GM18519 (cell line): ENCODE data around the gene DDO.

Experiments
- ATAC-seq: cut with Tn5 transposase; IDR thresholded peaks from one replicate; pipeline ENCODE4 v1.9.1; 2021; ENCODE audit warnings: mild to moderate bottlenecking, moderate library complexity; ENCODE audit not compliant: unreplicated experiment, low FRiP score

The DDO gene

GRCh38 chr6:110378552-110378951, 36.8 kb downstream of the DDO start:
- no peak for ATAC-seq

GRCh38 chr6:110369066-110369465, 46.3 kb downstream of the DDO start:
- no peak for ATAC-seq

- no peak for ATAC-seq
Observed at GRCh38 chr6:110368284-110368683, 47.1 kb downstream of the DDO start.

GRCh38 chr6:110367825-110368224, 47.5 kb downstream of the DDO start:
- no peak for ATAC-seq

- no peak for ATAC-seq
Observed at GRCh38 chr6:110366975-110367374, 48.4 kb downstream of the DDO start.

- no peak for ATAC-seq
Observed at GRCh38 chr6:110366256-110366655, 49.1 kb downstream of the DDO start.

GRCh38 chr6:110364364-110365105, 50.8 kb downstream of the DDO start:
- ATAC-seq, result no peak

- no peak for ATAC-seq
Observed at GRCh38 chr6:110363748-110364147, 51.6 kb downstream of the DDO start.

GRCh38 chr6:110360676-110361075, 54.7 kb downstream of the DDO start:
- ATAC-seq, result no peak

GRCh38 chr6:110359556-110359955, 55.8 kb downstream of the DDO start:
- no peak for ATAC-seq

GRCh38 chr6:110358553-110359160, 56.7 kb downstream of the DDO start:
- ATAC-seq, result no peak

GRCh38 chr6:110357664-110358552, 57.5 kb downstream of the DDO start, which contains the start of gene METTL24:
TSS of gene METTL24 (minus strand) at chr6:110358349. CDS start at chr6:110358272, 77 bp downstream.
- ATAC-seq, result no peak

- ATAC-seq, result no peak
Observed at GRCh38 chr6:110357298-110357663, 58.1 kb downstream of the DDO start.

- ATAC-seq, result no peak
Observed at GRCh38 chr6:110356778-110357177, 58.6 kb downstream of the DDO start.

- no peak for ATAC-seq
Observed at GRCh38 chr6:110355727-110356126, 59.6 kb downstream of the DDO start.

- no peak for ATAC-seq
Observed at GRCh38 chr6:110355022-110355421, 60.4 kb downstream of the DDO start.

- no peak for ATAC-seq
Observed at GRCh38 chr6:110354153-110354552, 61.2 kb downstream of the DDO start.

GRCh38 chr6:110353457-110354001, 61.8 kb downstream of the DDO start:
- ATAC-seq, result no peak

- no peak for ATAC-seq
Observed at GRCh38 chr6:110352563-110353262, 62.7 kb downstream of the DDO start.

GRCh38 chr6:110351986-110352385, 63.4 kb downstream of the DDO start:
- no peak for ATAC-seq
